Spleen (tissue), 11 donors: ENCODE data around the gene CDH13. TPM values are rescaled to one million over a fixed set of nuclear protein-coding genes. Genes with fewer than 3 reads are reported as not detected.

Experiments
- DNase-seq: peaks from one replicate; pipeline ENCODE4 v3.0.0-alpha.2; 2020
- H3K27ac ChIP-seq, 8 donors: fragments of 200-600 bp; sonication (generic) in 7 of 8; 1 replicate in 4 of 8; 2 replicates in 4 of 8; pipeline versions ENCODE4 v1.5.0 to v1.8.0; 2016 to 2021; ENCODE audit warnings: inconsistent platforms in 4 of 8, mild to moderate bottlenecking in 4 of 8, moderate library complexity in 1 of 8
- H3K27me3 ChIP-seq, 7 donors: fragments of 200-600 bp; sonication (generic) in 6 of 7; replicated peaks in 1 of 7; 1 replicate in 4 of 7; 2 replicates in 3 of 7; pipeline versions ENCODE4 v1.5.0 to v1.8.0; 2016 to 2021; ENCODE audit warnings: inconsistent platforms in 3 of 7, mild to moderate bottlenecking in 1 of 7
- H3K36me3 ChIP-seq, 6 donors: fragments of 200-600 bp; sonication (generic) in 5 of 6; 1 replicate in 4 of 6; 2 replicates in 2 of 6; pipeline versions ENCODE4 v1.5.0 to v1.8.0; 2016 to 2021; ENCODE audit warnings: inconsistent platforms in 2 of 6
- H3K4me1 ChIP-seq, 6 donors: fragments of 200-600 bp; sonication (generic) in 5 of 6; 1 replicate in 3 of 6; 2 replicates in 3 of 6; pipeline versions ENCODE4 v1.5.0 to v1.8.0; 2016 to 2021; ENCODE audit warnings: inconsistent platforms in 3 of 6
- H3K4me3 ChIP-seq, 8 donors: fragments of 200-600 bp; sonication (generic) in 7 of 8; 1 replicate in 4 of 8; 2 replicates in 4 of 8; pipeline versions ENCODE4 v1.5.0 to v1.8.0; 2016 to 2021; ENCODE audit warnings: inconsistent platforms in 4 of 8, mild to moderate bottlenecking in 4 of 8, moderate library complexity in 2 of 8
- H3K9me3 ChIP-seq, 8 donors: fragments of 200-600 bp; sonication (generic) in 7 of 8; 1 replicate in 4 of 8; 2 replicates in 4 of 8; pipeline versions ENCODE4 v1.5.0 to v1.8.0; 2016 to 2021; ENCODE audit warnings: inconsistent platforms in 4 of 8
- CTCF ChIP-seq, 11 experiments: fragments of 200-600 bp in 7 of 11; fragments of 450-650 bp in 4 of 11; sonication (generic) in 4 of 11; IDR thresholded peaks in 8 of 11; conservative IDR thresholded peaks in 3 of 11; 1 replicate in 7 of 11; 2 replicates in 4 of 11; pipeline versions ENCODE4 v1.4.0 to v1.8.0; 2016 to 2021; ENCODE audit warnings: antibody characterized with exemption in 11 of 11, inconsistent platforms in 4 of 11, mild to moderate bottlenecking in 1 of 11
- POLR2A ChIP-seq, 3 donors: fragments of 450-650 bp; IDR thresholded peaks; one replicate each; pipeline ENCODE4 v1.5.1; 2017; ENCODE audit warnings: antibody characterized with exemption in 3 of 3, mild to moderate bottlenecking in 1 of 3
- POLR2AphosphoS5 ChIP-seq, 3 donors: sonication (generic); formaldehyde crosslinking; IDR thresholded peaks; one replicate each; pipeline ENCODE4 v1.5.1; 2017; ENCODE audit warnings: antibody characterized with exemption in 3 of 3
- WGBS, 5 donors: extraction: QIAGEN DNeasy Blood & Tissue Kit in 3 of 5; methylation state at CpG; one replicate each; pipeline versions ENCODE4 v1.1.5 to v1.1.7; 2013 to 2018; 5-methylcytosine and 5-hydroxymethylcytosine counted together
- intact Hi-C: fragments of 100-400 bp; cut with DNase I; formaldehyde crosslinking; loops from one replicate; pipeline ENCODE4 v1.15.0; 2023; ENCODE audit warnings: low total_unique reads
- polyA plus RNA-seq, 3 donors: library from polyadenylated mRNA; stranded (reverse); fragments of 200-250 nt; gene quantifications; one replicate each; pipeline ENCODE4 v1.2.1, GENCODE V29; 2013
- total RNA-seq, 7 donors: library from RNA; depleted of rRNA in 3 of 7; stranded (reverse); fragments of >200 nt in 3 of 7; fragmentation: NEBNext Ultra II Directional in 4 of 7; extraction: Animal tissue kit (Norgen Biotek cat#: 25700) in 4 of 7; gene quantifications; one replicate each; pipeline versions ENCODE4 v1.1.0 to v1.2.1, GENCODE V29; 2016 to 2021
- donor health status: healthy with polysubstance abuse.
- donor health status: DM: no; HTN: no; CAD: no; lungs with moderate emphysema.
- donor health status: DM: no; HTN: no; CAD: no.
- donor health status: Bipolar disorder and iron deficiency.
- donor health status: healthy.
- donor health status: DM: no; HTN: no; CAD: no.
- donor health status: DM: yes; HTN: yes; CAD: no.

The CDH13 gene
- total and polyA plus RNA-seq, 10 donors = 0.13 to 4.6 (median 1.1) TPM

GRCh38 chr16:83308414-83308813 is 681.6 kb downstream of the CDH13 start:
- Histone ChIP-seq H3K4me3 (no peak overlapping the region), H3K36me3 (no peaks in the 10 kb centered on the region), H3K4me1 (no peaks in the 10 kb centered on the region), H3K27me3 (peaks cover 0 to 71% (median 0%) of the 10 kb centered on the region in 7 donors), H3K27ac (no peak overlapping the region), H3K9me3 (no peaks in the 10 kb centered on the region)
- intact Hi-C loops = no loop called here
- no peak for TF ChIP-seq POLR2A (IDR thresholded peaks at IDR 0.05)
- TF ChIP-seq CTCF (IDR thresholded peaks at IDR 0.05 in 8 of 11, conservative IDR thresholded peaks at IDR 0.05 in 3 of 11) = no peak
- no peak for TF ChIP-seq POLR2AphosphoS5 (IDR thresholded peaks at IDR 0.05)
- DNase-seq = no peak
- 15 to 40% (median 23%) methylated on average over 3 of the region's 3 CpGs for WGBS, 5 donors

- peaks cover 0 to 47% (median 0%) of the 10 kb centered on the region in 7 donors for H3K27me3 ChIP-seq
- intact Hi-C loops = no loop called here
- 46 to 53% (median 47%) methylated on average over 2 of the region's 2 CpGs for WGBS, 5 donors
- no peak for TF ChIP-seq POLR2A (IDR thresholded peaks at IDR 0.05)
- no peak for TF ChIP-seq CTCF (IDR thresholded peaks at IDR 0.05 in 8 of 11, conservative IDR thresholded peaks at IDR 0.05 in 3 of 11)
- TF ChIP-seq POLR2AphosphoS5 (IDR thresholded peaks at IDR 0.05) = no peak
- no peaks in the 10 kb centered on the region for H3K4me1 ChIP-seq
- DNase-seq = no peak
- no peak overlapping the region for H3K4me3 ChIP-seq
- H3K9me3 ChIP-seq = no peaks in the 10 kb centered on the region
- no peaks in the 10 kb centered on the region for H3K36me3 ChIP-seq
- no peak overlapping the region for H3K27ac ChIP-seq
These were observed 684.0 kb downstream of the CDH13 start for GRCh38 chr16:83310816-83311215.

GRCh38 chr16:83312015-83312717 is 685.4 kb downstream of the CDH13 start:
- Histone ChIP-seq H3K4me1 (no peaks in the 10 kb centered on the region), H3K27me3 (peaks cover 0 to 40% (median 0%) of the 10 kb centered on the region in 7 donors), H3K9me3 (no peaks in the 10 kb centered on the region), H3K36me3 (no peaks in the 10 kb centered on the region), H3K27ac (no peak overlapping the region), H3K4me3 (no peak overlapping the region)
- TF ChIP-seq POLR2A (IDR thresholded peaks at IDR 0.05) (no peak), CTCF (IDR thresholded peaks at IDR 0.05 in 8 of 11, conservative IDR thresholded peaks at IDR 0.05 in 3 of 11) (no peak), POLR2AphosphoS5 (IDR thresholded peaks at IDR 0.05) (no peak)
- no peak for DNase-seq
- intact Hi-C loops = no loop called here
- 89 to 93% (median 91%) methylated on average over 3 of the region's 3 CpGs for WGBS, 5 donors

GRCh38 chr16:83312718-83313245 is 686.0 kb downstream of the CDH13 start:
- no peak overlapping the region for H3K27ac ChIP-seq
- no peak for DNase-seq
- H3K36me3 ChIP-seq = no peaks in the 10 kb centered on the region
- WGBS, 5 donors = 86 to 100% (median 90%) methylated on average over 1 of the region's 1 CpG
- peaks cover 0 to 38% (median 0%) of the 10 kb centered on the region in 7 donors for H3K27me3 ChIP-seq
- intact Hi-C loops = no loop called here
- no peaks in the 10 kb centered on the region for H3K9me3 ChIP-seq
- no peaks in the 10 kb centered on the region for H3K4me1 ChIP-seq
- no peak overlapping the region for H3K4me3 ChIP-seq
- no peak for TF ChIP-seq POLR2AphosphoS5 (IDR thresholded peaks at IDR 0.05)
- TF ChIP-seq POLR2A (IDR thresholded peaks at IDR 0.05) = no peak
- TF ChIP-seq CTCF (IDR thresholded peaks at IDR 0.05 in 8 of 11, conservative IDR thresholded peaks at IDR 0.05 in 3 of 11) = no peak
